ENCODE data around the gene QPCTL.
"Not testable (repeated sequence)": the region's sequence is repeated elsewhere in the genome, so short reads cannot be mapped to it uniquely, and the experiment has no call there.

The QPCTL gene

GRCh38 chr19:45716359-45717130 lies 24.1 kb downstream of the QPCTL start:
- in situ Hi-C loops (cut with MboI; ENCODE audit: low sequenced_read_pairs): no loop called here

- in situ Hi-C loops (cut with MboI; ENCODE audit: low sequenced_read_pairs): no loop called here
Observed at GRCh38 chr19:45717131-45717982, 24.9 kb downstream of the QPCTL start.

GRCh38 chr19:45717983-45718650 lies 25.7 kb downstream of the QPCTL start:
- in situ Hi-C loops (cut with MboI; ENCODE audit: low sequenced_read_pairs): no loop called here

- in situ Hi-C loops (cut with MboI; ENCODE audit: low sequenced_read_pairs): not testable (repeated sequence)
Observed at GRCh38 chr19:45720065-45720464, 27.6 kb downstream of the QPCTL start.

- in situ Hi-C loops (cut with MboI; ENCODE audit: low sequenced_read_pairs): not testable (repeated sequence)
Observed at GRCh38 chr19:45728683-45729082, 36.2 kb downstream of the QPCTL start.

GRCh38 chr19:45729800-45730290 lies 37.4 kb downstream of the QPCTL start:
- in situ Hi-C loops (cut with MboI; ENCODE audit: low sequenced_read_pairs): no loop called here

DNA sequence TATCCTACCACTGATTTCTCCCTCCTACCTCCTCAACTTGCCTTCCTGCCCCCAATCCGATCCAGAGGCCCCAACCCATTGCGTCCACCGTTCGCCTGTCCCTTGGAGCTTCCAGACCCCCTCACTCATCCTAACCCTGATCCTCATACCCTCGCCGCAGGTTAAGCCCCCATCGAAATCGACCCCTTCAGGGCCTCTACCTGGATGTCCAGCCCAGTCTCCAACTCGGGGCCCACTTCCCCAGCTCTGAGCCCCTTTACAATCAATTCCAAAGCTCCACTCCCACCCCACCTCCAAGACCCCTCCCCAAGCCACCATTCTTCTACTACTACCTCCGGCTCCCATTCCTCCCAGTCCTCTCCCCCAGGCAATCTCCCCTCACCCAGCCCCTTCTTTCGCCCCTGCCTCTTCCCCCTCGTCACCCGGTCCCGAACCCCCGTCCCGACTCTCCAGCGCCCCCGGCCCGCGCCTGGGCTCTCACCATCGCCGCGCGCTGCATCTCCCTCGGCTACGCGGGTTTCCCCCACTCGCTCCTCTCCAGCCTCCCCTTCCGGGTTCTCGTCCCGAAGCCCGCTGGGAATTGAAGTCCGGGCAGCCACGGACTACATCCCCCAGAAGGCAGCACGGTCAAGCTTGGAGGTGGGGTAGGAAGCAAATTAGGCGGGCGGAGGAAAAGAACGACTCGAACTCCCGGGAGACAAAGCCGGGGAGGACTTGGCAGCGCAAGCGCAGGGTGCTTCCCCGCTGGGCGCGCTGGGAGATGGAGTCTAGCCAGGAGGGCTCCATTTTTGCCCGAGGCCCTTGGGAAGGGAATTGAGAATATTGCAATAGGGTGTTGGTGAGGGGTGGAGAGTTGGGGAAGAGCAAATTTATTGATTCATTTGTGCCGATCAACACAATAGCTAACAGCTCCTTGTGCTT lies 38.2 kb downstream of the QPCTL start, which contains the start of gene FBXO46:
FBXO46 (minus strand) TSS at position 529 of the 921 bp plus-strand sequence. CDS start 17,401 bp downstream, outside the sequence.
- in situ Hi-C loops (cut with MboI; ENCODE audit: low sequenced_read_pairs): no loop called here

DNA sequence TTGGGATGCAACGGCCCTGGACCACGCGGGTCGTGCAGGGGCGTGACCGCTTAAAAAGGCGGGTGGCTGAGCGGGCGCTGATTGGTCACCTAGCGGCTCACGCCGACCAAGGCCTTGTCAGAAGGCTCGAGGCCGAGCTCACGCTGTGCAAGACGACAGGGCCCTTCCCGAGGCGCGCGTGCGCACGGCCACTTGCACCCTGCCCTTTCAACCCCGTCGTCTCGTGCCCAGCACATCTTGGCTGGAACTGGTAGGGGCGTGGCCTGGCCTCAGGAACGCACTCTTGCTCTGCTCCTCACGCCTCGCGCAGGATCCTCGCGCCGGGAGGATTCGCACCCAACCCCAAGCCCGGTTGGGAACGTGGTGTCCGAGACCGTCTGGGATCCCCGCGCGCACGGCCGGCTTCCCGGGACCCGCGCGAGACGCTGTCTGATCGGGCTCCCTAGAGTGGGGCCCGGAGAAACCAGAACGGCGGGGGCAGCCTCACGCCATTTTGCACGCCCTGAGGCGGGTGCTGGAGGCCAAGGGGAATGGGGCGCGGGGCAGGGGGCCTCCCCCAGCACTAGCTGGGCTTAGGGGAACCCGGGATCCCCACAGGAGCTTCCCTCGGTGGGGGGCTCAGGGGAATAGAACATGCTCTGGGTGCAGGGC lies 40.8 kb downstream of the QPCTL start, which contains the start of gene MEIOSIN:
MEIOSIN (plus strand) TSS at position 280 of the 651 bp plus-strand sequence. CDS start 1,938 bp downstream, outside the sequence.
- in situ Hi-C loops (cut with MboI; ENCODE audit: low sequenced_read_pairs): no loop called here

DNA sequence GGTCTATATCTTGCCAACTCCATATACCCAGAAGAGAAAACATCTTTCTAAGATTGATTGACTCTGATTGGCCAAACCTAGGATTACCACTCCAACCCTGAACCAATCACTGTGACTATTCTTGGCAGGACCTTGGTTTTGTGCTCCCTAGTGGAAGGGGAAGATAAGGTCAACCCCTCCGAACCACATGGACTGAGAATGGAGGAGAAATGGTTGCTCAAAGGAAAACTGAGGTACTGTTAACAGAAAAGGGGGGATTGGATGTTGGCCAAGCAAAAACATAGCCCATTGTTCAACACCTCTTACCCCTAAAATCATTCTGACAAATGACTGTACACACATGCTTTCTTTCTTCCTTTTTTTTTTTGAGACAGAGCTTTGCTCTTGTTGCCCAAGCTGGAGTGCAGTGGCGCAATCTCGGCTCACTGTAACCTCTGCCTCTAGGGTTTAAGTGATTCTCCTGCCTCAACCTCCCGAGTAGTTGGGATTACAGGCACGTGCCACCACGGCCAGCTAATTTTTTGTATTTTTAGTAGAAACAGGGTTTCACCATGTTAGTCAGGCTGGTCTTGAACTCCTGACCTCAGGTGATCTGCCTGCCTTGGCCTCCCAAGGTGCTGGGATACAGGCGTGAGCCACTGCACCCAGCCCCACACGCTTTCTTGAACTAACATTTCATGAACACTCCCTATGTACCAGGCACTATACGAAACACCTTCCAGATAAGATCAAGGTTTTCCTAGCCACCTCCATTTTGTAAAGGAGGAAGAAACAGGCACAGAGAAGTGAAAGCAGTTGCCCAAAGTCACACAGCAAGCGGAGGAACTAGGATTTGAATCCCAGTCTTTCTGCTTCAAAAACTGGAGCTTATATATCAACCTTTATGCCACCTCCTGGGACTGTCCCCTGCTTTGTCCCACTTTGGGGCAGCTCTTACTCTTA lies 47.3 kb downstream of the QPCTL start:
- in situ Hi-C loops (cut with MboI; ENCODE audit: low sequenced_read_pairs): no loop called here

DNA sequence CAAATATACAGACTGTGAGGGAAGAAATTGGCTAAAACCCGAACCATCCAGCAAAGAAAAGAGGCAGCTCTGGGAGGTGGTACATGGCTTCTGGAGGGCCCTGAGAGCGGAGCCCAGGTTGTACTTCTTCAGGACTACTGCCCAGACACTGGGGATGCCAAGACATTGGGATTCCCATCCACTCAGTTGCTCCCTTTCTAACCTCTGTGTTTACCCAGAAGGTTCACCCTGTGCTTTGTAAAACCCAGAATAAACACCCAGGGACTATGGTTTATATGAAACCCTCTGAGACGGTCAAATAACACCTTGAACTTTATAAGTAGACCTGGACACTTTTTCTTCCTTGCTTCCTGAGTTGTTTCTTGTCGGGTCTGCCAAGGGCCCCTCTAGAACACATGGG lies 50.5 kb downstream of the QPCTL start:
- in situ Hi-C loops (cut with MboI; ENCODE audit: low sequenced_read_pairs): no loop called here

GRCh38 chr19:45745606-45746005 lies 53.1 kb downstream of the QPCTL start:
- in situ Hi-C loops (cut with MboI; ENCODE audit: low sequenced_read_pairs): no loop called here

DNA sequence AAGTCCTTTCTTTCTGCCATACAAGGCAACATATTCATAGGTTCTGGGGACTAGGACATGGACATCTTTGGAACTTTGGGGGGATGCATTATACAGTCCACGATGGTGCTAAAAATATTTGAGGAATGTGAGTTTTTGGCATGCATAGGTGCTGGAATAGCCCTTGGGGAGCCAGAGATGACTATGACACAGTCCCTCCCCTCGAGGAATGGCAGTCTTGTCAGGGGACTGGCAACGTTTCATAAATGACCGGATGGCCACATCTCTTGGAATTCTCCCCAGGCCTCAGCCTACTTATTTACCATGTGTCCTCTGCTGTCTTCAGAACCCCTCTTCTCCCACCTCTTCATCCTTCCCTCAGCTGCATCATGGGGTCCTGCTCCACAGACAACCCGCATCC lies 54.4 kb downstream of the QPCTL start:
- in situ Hi-C loops (cut with MboI; ENCODE audit: low sequenced_read_pairs): no loop called here

DNA sequence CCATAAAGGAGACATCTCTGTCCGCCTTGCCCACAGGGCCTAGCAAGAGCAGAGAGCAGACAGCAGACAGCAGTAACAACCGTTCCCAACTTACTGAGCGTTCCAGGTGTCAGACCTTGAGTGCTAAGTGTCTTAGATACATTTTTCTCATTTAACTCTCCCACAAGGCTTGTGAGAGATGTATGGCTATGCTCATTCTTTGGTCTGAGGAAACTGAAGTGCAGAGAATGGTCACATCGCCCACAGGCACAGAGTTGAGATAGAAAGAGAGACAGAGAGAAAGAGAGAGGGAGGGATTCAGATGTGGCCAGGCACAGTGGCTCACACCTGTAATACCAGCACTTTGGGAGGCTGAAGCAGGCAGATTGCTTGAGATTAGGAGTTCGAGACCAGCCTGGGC lies 55.0 kb downstream of the QPCTL start:
- in situ Hi-C loops (cut with MboI; ENCODE audit: low sequenced_read_pairs): no loop called here

- in situ Hi-C loops (cut with MboI; ENCODE audit: low sequenced_read_pairs): not testable (repeated sequence)
Observed at GRCh38 chr19:45751483-45751882, 59.0 kb downstream of the QPCTL start.

DNA sequence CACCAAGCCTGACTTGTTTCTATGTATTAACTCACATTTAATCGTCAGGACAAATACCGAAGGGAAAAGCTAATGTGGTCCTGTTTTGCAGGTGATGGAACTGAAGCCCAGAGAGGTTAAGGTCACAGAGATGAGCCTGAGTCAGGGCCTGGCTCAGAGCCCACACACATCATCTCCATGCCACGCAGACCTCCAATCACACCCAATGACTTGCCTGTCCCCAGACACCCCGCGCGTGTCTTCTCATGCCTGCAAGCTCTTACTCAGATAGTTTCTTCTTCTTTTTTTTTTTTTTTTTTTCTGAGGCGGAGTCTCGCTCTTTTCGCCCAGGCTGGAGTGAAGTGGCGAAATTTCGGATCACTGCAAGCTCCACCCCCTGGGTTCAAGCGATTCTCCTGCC lies 60.2 kb downstream of the QPCTL start:
- in situ Hi-C loops (cut with MboI; ENCODE audit: low sequenced_read_pairs): no loop called here

GRCh38 chr19:45753548-45753947 lies 61.1 kb downstream of the QPCTL start:
- in situ Hi-C loops (cut with MboI; ENCODE audit: low sequenced_read_pairs): no loop called here
